DND-41 (cell line): ENCODE measurements around the gene GABBR2.

Experiments used
- ATAC-seq: fragments of 200-7000 bp; cut with Tn5 transposase; 3 replicates; pipeline ENCODE4 v1.9.1; 2021; ENCODE audit warnings: low read depth; ENCODE audit not compliant: insufficient read depth
- DNase-seq: peaks from one replicate; pipeline ENCODE4 v3.0.0-alpha.2; 2020
- H2AFZ ChIP-seq: 2 replicates; pipeline ENCODE4 v1.6.0; 2012; ENCODE audit warnings: low read depth, low read length
- H3K27ac ChIP-seq: 2 replicates; pipeline ENCODE4 v1.5.1; 2012; ENCODE audit warnings: low read length, inconsistent platforms
- H3K27me3 ChIP-seq: fragments of 200-600 bp; sonication (generic); 2 replicates; pipeline ENCODE4 v1.6.0; 2012; ENCODE audit warnings: low read length, mild to moderate bottlenecking, inconsistent platforms; ENCODE audit not compliant: insufficient read depth, poor library complexity
- H3K36me3 ChIP-seq: 2 replicates; pipeline ENCODE4 v1.5.1; 2012; ENCODE audit warnings: low read length, inconsistent platforms; ENCODE audit not compliant: insufficient read depth
- H3K4me1 ChIP-seq: 2 replicates; pipeline ENCODE4 v1.5.1; 2012; ENCODE audit warnings: mild to moderate bottlenecking, low read length; ENCODE audit not compliant: insufficient read depth
- H3K4me2 ChIP-seq: 2 replicates; pipeline ENCODE4 v1.6.0; 2012; ENCODE audit warnings: mild to moderate bottlenecking, moderate library complexity, low read length, inconsistent platforms; ENCODE audit not compliant: insufficient read depth
- H3K4me3 ChIP-seq, 2 experiments: fragments of 200-600 bp in 1 of 2; shearing (Covaris generic) in 1 of 2; 2 replicates each; pipeline ENCODE4 v1.5.1; 2012 to 2016; ENCODE audit warnings: inconsistent platforms in 2 of 2, low read length in 2 of 2, mild to moderate bottlenecking in 2 of 2, low read depth in 1 of 2, moderate library complexity in 1 of 2
- H3K79me2 ChIP-seq: 2 replicates; pipeline ENCODE4 v1.6.0; 2012; ENCODE audit warnings: low read length, inconsistent platforms; ENCODE audit not compliant: insufficient read depth
- H3K9ac ChIP-seq: 2 replicates; pipeline ENCODE4 v1.6.0; 2012; ENCODE audit warnings: low read depth, mild to moderate bottlenecking, inconsistent platforms, low read length, moderate library complexity
- H3K9me3 ChIP-seq: 2 replicates; pipeline ENCODE4 v1.5.1; 2012; ENCODE audit warnings: low read length, moderate library complexity, mild to moderate bottlenecking, inconsistent platforms; ENCODE audit not compliant: insufficient read depth, severe bottlenecking
- H4K20me1 ChIP-seq: 2 replicates; pipeline ENCODE4 v1.6.0; 2012; ENCODE audit warnings: low read length; ENCODE audit not compliant: insufficient read depth
- EZH2 ChIP-seq: IDR thresholded peaks from 3 replicates; pipeline ENCODE4 v1.6.1; 2012; ENCODE audit warnings: borderline replicate concordance, low read depth, mild to moderate bottlenecking, moderate library complexity, low read length, inconsistent platforms; ENCODE audit not compliant: severe bottlenecking
- TF ChIP-seq, protein P1 (sequence below): IDR thresholded peaks from 2 replicates; pipeline ENCODE4 v1.5.1; 2012; ENCODE audit warnings: borderline replicate concordance, low read length, moderate library complexity, mild to moderate bottlenecking; ENCODE audit not compliant: poor library complexity, severe bottlenecking; ENCODE audit errors: extremely low read depth

GABBR2 gene

DNA sequence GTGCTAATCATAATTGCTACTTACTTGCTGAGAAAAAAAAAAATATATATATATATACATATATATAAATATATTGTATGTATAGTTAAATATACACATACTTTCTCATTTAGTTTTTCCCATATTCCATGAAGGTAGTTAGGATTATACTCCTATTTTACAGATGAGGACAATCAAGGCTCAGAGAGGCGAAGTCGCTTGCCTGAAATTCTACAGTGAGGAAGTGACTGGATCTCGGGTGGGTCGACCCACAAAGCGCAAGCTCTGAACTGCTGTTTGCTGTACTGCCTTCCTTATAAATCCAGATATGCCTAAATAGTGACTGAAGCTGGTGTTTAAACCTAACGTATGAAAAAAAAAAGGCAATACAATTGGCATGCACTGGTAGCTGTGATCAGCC is 305.0 kb downstream of the GABBR2 start:
- H3K4me3 ChIP-seq: no peak overlapping the region
- no peaks in the 10 kb centered on the region for H3K79me2 ChIP-seq
- no peak overlapping the region for H3K9ac ChIP-seq
- TF ChIP-seq EZH2: no peak
- TF ChIP-seq, protein P1, sequence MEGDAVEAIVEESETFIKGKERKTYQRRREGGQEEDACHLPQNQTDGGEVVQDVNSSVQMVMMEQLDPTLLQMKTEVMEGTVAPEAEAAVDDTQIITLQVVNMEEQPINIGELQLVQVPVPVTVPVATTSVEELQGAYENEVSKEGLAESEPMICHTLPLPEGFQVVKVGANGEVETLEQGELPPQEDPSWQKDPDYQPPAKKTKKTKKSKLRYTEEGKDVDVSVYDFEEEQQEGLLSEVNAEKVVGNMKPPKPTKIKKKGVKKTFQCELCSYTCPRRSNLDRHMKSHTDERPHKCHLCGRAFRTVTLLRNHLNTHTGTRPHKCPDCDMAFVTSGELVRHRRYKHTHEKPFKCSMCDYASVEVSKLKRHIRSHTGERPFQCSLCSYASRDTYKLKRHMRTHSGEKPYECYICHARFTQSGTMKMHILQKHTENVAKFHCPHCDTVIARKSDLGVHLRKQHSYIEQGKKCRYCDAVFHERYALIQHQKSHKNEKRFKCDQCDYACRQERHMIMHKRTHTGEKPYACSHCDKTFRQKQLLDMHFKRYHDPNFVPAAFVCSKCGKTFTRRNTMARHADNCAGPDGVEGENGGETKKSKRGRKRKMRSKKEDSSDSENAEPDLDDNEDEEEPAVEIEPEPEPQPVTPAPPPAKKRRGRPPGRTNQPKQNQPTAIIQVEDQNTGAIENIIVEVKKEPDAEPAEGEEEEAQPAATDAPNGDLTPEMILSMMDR: no peak
- no peak overlapping the region for H2AFZ ChIP-seq
- no peaks in the 10 kb centered on the region for H4K20me1 ChIP-seq
- H3K27ac ChIP-seq: no peak overlapping the region
- ATAC-seq (no peak), DNase-seq (no peak)
- H3K9me3 ChIP-seq: no peaks in the 10 kb centered on the region
- peaks cover 4% of the 10 kb centered on the region for H3K27me3 ChIP-seq
- no peak overlapping the region for H3K4me2 ChIP-seq
- H3K36me3 ChIP-seq: no peaks in the 10 kb centered on the region
- H3K4me1 ChIP-seq: no peaks in the 10 kb centered on the region

DNA sequence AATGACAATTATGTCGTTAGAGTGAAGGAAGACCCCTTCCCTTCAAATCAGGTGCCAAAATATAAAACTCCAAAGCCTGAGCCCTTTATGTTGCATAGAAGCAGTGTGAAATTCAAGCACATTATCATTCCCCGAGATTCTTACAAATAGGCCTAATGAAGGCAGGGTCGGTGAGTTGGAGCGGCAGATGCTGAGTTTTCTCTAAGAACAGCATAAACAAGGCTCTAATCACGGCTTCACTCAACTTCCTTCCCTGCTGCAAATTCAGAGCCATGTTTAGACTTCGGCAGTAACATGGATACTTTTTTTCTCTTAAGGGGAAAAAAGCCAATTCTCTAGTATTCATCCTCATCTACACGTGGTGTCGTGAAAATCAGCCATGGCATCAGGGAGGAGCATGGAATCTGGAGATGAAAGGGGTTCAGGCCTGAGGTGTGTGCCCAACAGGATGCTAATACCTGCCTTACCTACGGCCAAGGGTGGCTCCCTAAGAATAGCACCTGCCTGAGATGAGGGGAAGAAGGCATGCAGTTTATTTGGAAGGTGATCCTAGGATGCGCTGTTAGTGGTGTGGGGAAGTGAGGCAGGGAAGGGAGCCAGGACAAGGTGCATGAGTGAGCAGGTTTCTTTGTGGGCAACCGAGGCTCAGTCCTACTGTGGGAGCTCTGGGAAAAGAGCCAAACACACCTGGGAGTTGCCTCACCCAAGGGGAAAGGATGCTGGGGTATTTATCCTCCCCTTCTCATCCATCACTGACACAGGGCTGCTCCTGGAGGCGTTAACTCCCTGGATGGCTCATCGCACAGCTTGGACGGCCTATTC is 306.5 kb downstream of the GABBR2 start:
- no peak overlapping the region for H3K4me2 ChIP-seq
- H3K4me1 ChIP-seq: no peaks in the 10 kb centered on the region
- no peak overlapping the region for H3K9ac ChIP-seq
- no peaks in the 10 kb centered on the region for H3K9me3 ChIP-seq
- no peak overlapping the region for H3K4me3 ChIP-seq
- H3K27ac ChIP-seq: no peak overlapping the region
- no peaks in the 10 kb centered on the region for H3K79me2 ChIP-seq
- ATAC-seq: no peak
- H3K27me3 ChIP-seq: peaks cover 4% of the 10 kb centered on the region
- no peaks in the 10 kb centered on the region for H3K36me3 ChIP-seq
- no peak for DNase-seq
- no peak overlapping the region for H2AFZ ChIP-seq
- TF ChIP-seq, protein P1: no peak
- TF ChIP-seq EZH2: no peak
- no peaks in the 10 kb centered on the region for H4K20me1 ChIP-seq

DNA sequence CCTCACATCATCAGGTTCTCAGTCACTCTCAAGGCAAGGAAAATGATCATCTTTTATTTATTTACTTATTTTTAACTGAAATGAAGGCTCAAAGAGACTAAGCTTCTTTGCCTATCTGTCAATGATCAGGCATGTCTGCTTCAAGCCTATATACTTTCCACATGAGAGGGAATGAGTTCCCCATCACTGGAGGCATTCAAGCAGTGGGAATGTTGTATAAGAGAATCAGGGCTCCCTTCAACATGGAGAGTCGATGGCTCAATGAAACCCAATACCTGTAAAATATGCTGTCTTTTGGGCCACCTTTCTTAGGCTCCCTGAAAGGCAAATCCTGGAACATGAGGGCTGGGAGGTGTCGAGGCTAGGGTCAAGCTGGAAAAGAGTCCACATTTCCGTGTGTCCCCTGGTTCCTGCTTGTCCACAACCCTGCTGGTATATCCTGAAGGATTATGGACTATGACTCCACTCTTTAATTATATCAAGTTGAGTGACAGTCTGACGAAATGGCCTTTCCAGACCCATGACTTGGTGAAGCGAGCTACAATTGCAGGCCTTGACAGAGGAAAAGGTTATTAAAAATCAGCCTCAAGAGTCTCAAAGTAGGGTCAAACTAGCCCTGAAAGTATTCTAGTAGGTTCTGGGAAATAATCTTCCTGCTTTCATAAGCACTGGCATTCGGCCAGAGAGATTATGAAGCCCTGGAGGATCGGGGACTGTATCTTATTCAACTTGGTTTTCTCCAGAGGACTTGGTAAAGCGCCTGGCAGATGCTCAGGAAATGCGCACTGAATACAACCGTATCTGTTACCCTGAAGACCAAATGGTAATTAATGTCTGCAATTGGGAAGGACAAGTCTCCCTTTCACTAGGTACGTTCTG is 307.4 kb downstream of the GABBR2 start:
- Histone ChIP-seq H3K4me3 (no peak overlapping the region), H3K9me3 (no peaks in the 10 kb centered on the region), H3K27me3 (peaks cover 4% of the 10 kb centered on the region), H3K79me2 (no peaks in the 10 kb centered on the region), H3K27ac (no peak overlapping the region), H3K4me1 (no peaks in the 10 kb centered on the region), H3K4me2 (no peak overlapping the region), H3K9ac (no peak overlapping the region), H2AFZ (no peak overlapping the region), H4K20me1 (no peaks in the 10 kb centered on the region), H3K36me3 (no peaks in the 10 kb centered on the region)
- TF ChIP-seq EZH2: no peak
- TF ChIP-seq, protein P1: no peak
- DNase-seq (no peak), ATAC-seq (no peak)
